HEK293 (cell line): Measurements from ENCODE around the gene RAB9A.
A peak's percentile ranks its signal among the peaks of the same experiment; 100 is the strongest.

Experiments
- CTCF ChIA-PET: fragments of 350-600 bp; formaldehyde crosslinking; extraction: SDS; loops from one replicate; lab custom pipeline; 2021; ENCODE audit warnings: antibody characterized with exemption; lab: Yijun Ruan, JAX
- POLR2A ChIA-PET: fragments of 300-600 bp; formaldehyde crosslinking; extraction: SDS; loops from one replicate; lab custom pipeline; 2020; ENCODE audit warnings: antibody characterized with exemption, inconsistent platforms; lab: Yijun Ruan, JAX
- H3K27ac ChIP-seq: fragments of 200-500 bp; sonication (Bioruptor generic); 2 replicates; pipeline ENCODE4 v1.5.1; 2014; ENCODE audit warnings: low read depth, low read length, control low read depth, inconsistent platforms; ENCODE audit errors: extremely low read depth
- H3K36me3 ChIP-seq, 2 experiments: fragments of 200-500 bp in 1 of 2; sonication (Bioruptor generic) in 1 of 2; 1 replicate in 1 of 2; 2 replicates in 1 of 2; pipeline ENCODE4 v1.5.1; 2014 to 2017; ENCODE audit warnings: inconsistent platforms in 2 of 2, low read length in 2 of 2; ENCODE audit not compliant: control insufficient read depth in 2 of 2, insufficient read depth in 1 of 2
- H3K4me1 ChIP-seq: fragments of 200-500 bp; sonication (Bioruptor generic); 2 replicates; pipeline ENCODE4 v1.5.1; 2014; ENCODE audit warnings: mild to moderate bottlenecking, low read length, inconsistent platforms; ENCODE audit not compliant: control insufficient read depth, insufficient read depth
- H3K4me3 ChIP-seq: 2 replicates; pipeline ENCODE4 v1.5.1; 2011; ENCODE audit warnings: low read depth, mild to moderate bottlenecking, control low read depth, low read length, moderate library complexity
- H3K9me3 ChIP-seq: fragments of 200-500 bp; sonication (Bioruptor generic); 2 replicates; pipeline ENCODE4 v1.5.1; 2014; ENCODE audit warnings: low read depth, low read length, inconsistent platforms; ENCODE audit not compliant: control insufficient read depth, insufficient read depth
- PRDM1 ChIP-seq: fragments of 450-650 bp; formaldehyde crosslinking; IDR thresholded peaks from 2 replicates; pipeline ENCODE4; 2016; ENCODE audit warnings: missing biosample characterization, missing genetic modification characterization
- SCRT2 ChIP-seq: fragments of 450-650 bp; formaldehyde crosslinking; IDR thresholded peaks from 2 replicates; pipeline ENCODE4 v1.5.1; 2016; ENCODE audit warnings: missing biosample characterization, missing genetic modification characterization
- SP7 ChIP-seq: fragments of 450-650 bp; formaldehyde crosslinking; IDR thresholded peaks from 2 replicates; pipeline ENCODE4 v1.5.1; 2016; ENCODE audit warnings: missing biosample characterization, missing genetic modification characterization
- ZBTB17 ChIP-seq: fragments of 450-650 bp; formaldehyde crosslinking; IDR thresholded peaks from 2 replicates; pipeline ENCODE4 v1.5.1; 2016; ENCODE audit warnings: missing biosample characterization, missing genetic modification characterization
- ZBTB21 ChIP-seq: fragments of 450-650 bp; formaldehyde crosslinking; IDR thresholded peaks from 2 replicates; pipeline ENCODE4 v1.5.1; 2017; ENCODE audit warnings: missing biosample characterization, missing genetic modification characterization
- ZFP41 ChIP-seq: fragments of 450-650 bp; formaldehyde crosslinking; IDR thresholded peaks from 2 replicates; pipeline ENCODE4 v1.5.1; 2016; ENCODE audit warnings: missing biosample characterization, missing genetic modification characterization, borderline replicate concordance
- ZNF324 ChIP-seq: fragments of 450-650 bp; formaldehyde crosslinking; IDR thresholded peaks from 2 replicates; pipeline ENCODE4 v1.5.1; 2016; ENCODE audit warnings: missing biosample characterization, missing genetic modification characterization
- ZNF335 ChIP-seq: fragments of 450-650 bp; formaldehyde crosslinking; conservative IDR thresholded peaks from 2 replicates; pipeline ENCODE4 v1.5.1; 2016; ENCODE audit warnings: missing biosample characterization, missing genetic modification characterization
- ZNF366 ChIP-seq: fragments of 450-650 bp; formaldehyde crosslinking; conservative IDR thresholded peaks from 2 replicates; pipeline ENCODE4 v1.5.1; 2016; ENCODE audit warnings: missing biosample characterization, missing genetic modification characterization
- ZNF48 ChIP-seq: fragments of 450-650 bp; formaldehyde crosslinking; IDR thresholded peaks from 2 replicates; pipeline ENCODE4 v1.5.1; 2016; ENCODE audit warnings: missing biosample characterization, missing genetic modification characterization
- ZNF660 ChIP-seq: fragments of 450-650 bp; IDR thresholded peaks from 2 replicates; pipeline ENCODE4 v1.5.1; 2018; ENCODE audit warnings: missing biosample characterization, mild to moderate bottlenecking, missing genetic modification characterization
- TF ChIP-seq, protein P1 (sequence below): fragments of 450-650 bp; formaldehyde crosslinking; conservative IDR thresholded peaks from 2 replicates; pipeline ENCODE4 v1.5.1; 2016; ENCODE audit warnings: low read depth, missing biosample characterization, missing genetic modification characterization
- TF ChIP-seq, protein P2 (sequence below): fragments of 450-650 bp; formaldehyde crosslinking; IDR thresholded peaks from 2 replicates; pipeline ENCODE4 v1.5.1; 2016; ENCODE audit warnings: missing biosample characterization, missing genetic modification characterization
- TF ChIP-seq, protein P3 (sequence below): fragments of 450-650 bp; formaldehyde crosslinking; IDR thresholded peaks from 2 replicates; pipeline ENCODE4 v1.5.1; 2017; ENCODE audit warnings: missing biosample characterization, missing genetic modification characterization

RAB9A gene

DNA sequence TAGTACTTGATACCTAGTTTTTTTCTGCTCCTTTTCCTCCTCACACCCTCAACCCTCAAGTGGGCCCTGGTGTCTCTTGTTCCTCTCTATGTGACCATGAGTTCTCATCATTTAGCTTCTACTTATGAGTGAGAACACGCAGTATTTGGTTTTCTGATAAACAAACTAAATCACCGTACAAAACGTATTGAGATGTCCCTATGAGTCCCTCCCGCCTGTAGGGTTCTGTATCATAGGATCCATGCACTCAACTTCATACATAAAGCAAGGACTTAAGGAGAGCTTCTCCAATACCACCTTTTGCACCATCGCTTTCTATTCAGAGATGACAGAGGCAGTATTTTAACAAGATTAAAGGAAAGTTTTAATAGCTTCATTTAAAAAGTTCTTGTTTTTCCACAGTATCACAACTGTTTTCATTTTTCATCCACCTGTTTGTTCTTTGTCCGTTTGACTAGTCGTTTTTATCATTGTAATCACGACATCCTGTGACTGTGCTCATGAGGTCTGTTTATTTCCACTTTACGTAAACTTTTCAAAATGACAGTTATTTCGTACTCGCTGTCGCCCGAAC, 457 bp upstream of the RAB9A start:
- POLR2A ChIA-PET = interaction anchor here (1.1 to 3.2 kb wide), 10 partner anchors 8 to 48 kb away, joined by 3 to 21 read pairs (median 6); partner anchors contain the start of genes OFD1 and TRAPPC2
- TF ChIP-seq SCRT2 (tag by site-specific recombination) (0 out of 2 replicates have a peak, but pooled peaks have one; percentile 9), ZNF335 (tag by site-specific recombination) (peak; percentile 34), ZNF324 (tag by site-specific recombination) (0 out of 2 replicates have a peak, but pooled peaks have one; percentile 20), ZBTB21 (peak; percentile 47; the same call in 1 of the 2 replicates), PRDM1 (peak; percentile 81), ZNF660 (tag by site-specific recombination) (0 out of 2 replicates have a peak, but pooled peaks have one; percentile 62), ZBTB17 (tag by site-specific recombination) (peak; percentile 82), ZNF366 (tag by site-specific recombination) (peak; percentile 73), ZFP41 (tag by site-specific recombination) (no peak), ZNF48 (tag by site-specific recombination) (no peak), SP7 (tag by site-specific recombination) (0 out of 2 replicates have a peak, but pooled peaks have one; percentile 9)
- TF ChIP-seq, protein P1, sequence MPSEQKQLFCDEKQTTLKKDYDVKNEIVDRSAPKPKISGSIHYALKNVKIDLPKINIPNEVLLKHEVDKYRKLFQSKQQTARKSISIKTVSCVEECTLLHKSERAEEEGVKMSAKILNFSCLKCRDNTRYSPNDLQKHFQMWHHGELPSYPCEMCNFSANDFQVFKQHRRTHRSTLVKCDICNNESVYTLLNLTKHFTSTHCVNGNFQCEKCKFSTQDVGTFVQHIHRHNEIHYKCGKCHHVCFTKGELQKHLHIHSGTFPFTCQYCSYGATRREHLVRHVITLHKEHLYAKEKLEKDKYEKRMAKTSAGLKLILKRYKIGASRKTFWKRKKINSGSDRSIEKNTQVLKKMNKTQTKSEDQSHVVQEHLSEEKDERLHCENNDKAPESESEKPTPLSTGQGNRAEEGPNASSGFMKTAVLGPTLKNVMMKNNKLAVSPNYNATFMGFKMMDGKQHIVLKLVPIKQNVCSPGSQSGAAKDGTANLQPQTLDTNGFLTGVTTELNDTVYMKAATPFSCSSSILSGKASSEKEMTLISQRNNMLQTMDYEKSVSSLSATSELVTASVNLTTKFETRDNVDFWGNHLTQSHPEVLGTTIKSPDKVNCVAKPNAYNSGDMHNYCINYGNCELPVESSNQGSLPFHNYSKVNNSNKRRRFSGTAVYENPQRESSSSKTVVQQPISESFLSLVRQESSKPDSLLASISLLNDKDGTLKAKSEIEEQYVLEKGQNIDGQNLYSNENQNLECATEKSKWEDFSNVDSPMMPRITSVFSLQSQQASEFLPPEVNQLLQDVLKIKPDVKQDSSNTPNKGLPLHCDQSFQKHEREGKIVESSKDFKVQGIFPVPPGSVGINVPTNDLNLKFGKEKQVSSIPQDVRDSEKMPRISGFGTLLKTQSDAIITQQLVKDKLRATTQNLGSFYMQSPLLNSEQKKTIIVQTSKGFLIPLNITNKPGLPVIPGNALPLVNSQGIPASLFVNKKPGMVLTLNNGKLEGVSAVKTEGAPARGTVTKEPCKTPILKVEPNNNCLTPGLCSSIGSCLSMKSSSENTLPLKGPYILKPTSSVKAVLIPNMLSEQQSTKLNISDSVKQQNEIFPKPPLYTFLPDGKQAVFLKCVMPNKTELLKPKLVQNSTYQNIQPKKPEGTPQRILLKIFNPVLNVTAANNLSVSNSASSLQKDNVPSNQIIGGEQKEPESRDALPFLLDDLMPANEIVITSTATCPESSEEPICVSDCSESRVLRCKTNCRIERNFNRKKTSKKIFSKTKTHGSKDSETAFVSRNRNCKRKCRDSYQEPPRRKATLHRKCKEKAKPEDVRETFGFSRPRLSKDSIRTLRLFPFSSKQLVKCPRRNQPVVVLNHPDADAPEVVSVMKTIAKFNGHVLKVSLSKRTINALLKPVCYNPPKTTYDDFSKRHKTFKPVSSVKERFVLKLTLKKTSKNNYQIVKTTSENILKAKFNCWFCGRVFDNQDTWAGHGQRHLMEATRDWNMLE (tag by site-specific recombination) = no peak
- TF ChIP-seq, protein P2, sequence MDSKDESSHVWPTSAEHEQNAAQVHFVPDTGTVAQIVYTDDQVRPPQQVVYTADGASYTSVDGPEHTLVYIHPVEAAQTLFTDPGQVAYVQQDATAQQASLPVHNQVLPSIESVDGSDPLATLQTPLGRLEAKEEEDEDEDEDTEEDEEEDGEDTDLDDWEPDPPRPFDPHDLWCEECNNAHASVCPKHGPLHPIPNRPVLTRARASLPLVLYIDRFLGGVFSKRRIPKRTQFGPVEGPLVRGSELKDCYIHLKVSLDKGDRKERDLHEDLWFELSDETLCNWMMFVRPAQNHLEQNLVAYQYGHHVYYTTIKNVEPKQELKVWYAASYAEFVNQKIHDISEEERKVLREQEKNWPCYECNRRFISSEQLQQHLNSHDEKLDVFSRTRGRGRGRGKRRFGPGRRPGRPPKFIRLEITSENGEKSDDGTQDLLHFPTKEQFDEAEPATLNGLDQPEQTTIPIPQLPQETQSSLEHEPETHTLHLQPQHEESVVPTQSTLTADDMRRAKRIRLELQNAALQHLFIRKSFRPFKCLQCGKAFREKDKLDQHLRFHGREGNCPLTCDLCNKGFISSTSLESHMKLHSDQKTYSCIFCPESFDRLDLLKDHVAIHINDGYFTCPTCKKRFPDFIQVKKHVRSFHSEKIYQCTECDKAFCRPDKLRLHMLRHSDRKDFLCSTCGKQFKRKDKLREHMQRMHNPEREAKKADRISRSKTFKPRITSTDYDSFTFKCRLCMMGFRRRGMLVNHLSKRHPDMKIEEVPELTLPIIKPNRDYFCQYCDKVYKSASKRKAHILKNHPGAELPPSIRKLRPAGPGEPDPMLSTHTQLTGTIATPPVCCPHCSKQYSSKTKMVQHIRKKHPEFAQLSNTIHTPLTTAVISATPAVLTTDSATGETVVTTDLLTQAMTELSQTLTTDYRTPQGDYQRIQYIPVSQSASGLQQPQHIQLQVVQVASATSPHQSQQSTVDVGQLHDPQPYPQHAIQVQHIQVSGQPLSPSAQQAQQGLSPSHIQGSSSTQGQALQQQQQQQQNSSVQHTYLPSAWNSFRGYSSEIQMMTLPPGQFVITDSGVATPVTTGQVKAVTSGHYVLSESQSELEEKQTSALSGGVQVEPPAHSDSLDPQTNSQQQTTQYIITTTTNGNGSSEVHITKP (tag by site-specific recombination) = no peak
- TF ChIP-seq, protein P3, sequence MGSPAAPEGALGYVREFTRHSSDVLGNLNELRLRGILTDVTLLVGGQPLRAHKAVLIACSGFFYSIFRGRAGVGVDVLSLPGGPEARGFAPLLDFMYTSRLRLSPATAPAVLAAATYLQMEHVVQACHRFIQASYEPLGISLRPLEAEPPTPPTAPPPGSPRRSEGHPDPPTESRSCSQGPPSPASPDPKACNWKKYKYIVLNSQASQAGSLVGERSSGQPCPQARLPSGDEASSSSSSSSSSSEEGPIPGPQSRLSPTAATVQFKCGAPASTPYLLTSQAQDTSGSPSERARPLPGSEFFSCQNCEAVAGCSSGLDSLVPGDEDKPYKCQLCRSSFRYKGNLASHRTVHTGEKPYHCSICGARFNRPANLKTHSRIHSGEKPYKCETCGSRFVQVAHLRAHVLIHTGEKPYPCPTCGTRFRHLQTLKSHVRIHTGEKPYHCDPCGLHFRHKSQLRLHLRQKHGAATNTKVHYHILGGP (tag by site-specific recombination) = no peak
- CTCF ChIA-PET = interaction anchor here (0.5 to 2.6 kb wide), 13 partner anchors 8 to 289 kb away, joined by 3 to 9 read pairs (median 4); no protein-coding TSS in a partner anchor
- H3K9me3 ChIP-seq = no peaks in the 10 kb centered on the region
- no peaks in the 10 kb centered on the region for H3K36me3 ChIP-seq
- peaks cover 38% of the 10 kb centered on the region for H3K4me1 ChIP-seq
- H3K4me3 ChIP-seq = peak overlapping the region; percentile 94
- H3K27ac ChIP-seq = peak overlapping the region; percentile 2; the same call in 1 of the 2 replicates
